Measurements from ENCODE around the gene PAPPA.

DNA sequence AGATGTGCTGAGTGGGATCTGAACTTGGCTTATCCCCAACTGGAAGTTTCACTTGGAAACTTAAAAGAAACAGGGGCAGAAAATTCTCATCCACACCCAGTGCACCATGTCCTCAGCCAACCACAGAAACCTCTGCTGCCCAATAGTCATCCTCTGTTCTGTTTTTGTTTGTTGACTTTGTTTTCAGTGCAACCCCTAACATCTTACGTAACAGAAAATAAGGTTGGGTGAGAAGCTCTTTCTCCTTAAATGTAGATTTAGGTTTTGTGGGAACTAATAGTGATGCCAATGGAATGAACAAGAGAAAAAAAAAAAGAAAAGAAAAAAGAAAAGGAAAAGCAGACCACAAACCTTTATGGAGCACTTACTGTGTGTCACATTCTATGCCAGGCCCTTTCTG is 262.8 kb downstream of the PAPPA start:
- TF ChIP-seq, protein P1, sequence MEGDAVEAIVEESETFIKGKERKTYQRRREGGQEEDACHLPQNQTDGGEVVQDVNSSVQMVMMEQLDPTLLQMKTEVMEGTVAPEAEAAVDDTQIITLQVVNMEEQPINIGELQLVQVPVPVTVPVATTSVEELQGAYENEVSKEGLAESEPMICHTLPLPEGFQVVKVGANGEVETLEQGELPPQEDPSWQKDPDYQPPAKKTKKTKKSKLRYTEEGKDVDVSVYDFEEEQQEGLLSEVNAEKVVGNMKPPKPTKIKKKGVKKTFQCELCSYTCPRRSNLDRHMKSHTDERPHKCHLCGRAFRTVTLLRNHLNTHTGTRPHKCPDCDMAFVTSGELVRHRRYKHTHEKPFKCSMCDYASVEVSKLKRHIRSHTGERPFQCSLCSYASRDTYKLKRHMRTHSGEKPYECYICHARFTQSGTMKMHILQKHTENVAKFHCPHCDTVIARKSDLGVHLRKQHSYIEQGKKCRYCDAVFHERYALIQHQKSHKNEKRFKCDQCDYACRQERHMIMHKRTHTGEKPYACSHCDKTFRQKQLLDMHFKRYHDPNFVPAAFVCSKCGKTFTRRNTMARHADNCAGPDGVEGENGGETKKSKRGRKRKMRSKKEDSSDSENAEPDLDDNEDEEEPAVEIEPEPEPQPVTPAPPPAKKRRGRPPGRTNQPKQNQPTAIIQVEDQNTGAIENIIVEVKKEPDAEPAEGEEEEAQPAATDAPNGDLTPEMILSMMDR (IDR thresholded peaks at IDR 0.05), result no peak
- no peak for TF ChIP-seq POLR2A (IDR thresholded peaks at IDR 0.05)

All from Peyer's patch (tissue), 4 donors.